ENCODE results near the gene OPCML.

Gene OPCML

GRCh38 chr11:132685174-132685611 lies 847.1 kb downstream of the OPCML start:
- no peak for DNase-seq

- DNase-seq, result no peak
These were observed 848.7 kb downstream of the OPCML start for GRCh38 chr11:132683602-132684001.

DNA sequence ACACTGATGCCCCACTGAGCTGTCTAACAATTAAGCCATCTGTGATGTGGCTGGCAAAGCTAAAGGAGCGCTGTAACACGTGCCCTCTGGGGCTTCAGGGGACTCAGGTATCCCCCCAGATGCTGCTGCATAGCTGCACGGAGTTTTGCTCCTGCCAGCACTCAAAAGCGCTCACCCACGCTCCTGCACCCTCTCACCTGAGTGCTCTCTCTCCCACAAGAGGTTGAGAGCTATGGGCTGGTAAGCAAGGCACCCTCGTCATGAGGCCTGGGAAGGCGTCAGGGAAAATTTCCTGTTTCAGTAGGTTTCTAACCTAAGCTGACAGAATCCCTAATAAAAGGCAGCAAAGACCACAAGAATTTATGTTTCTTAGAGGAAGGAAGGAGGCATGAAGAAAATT lies 850.3 kb downstream of the OPCML start:
- DNase-seq, result no peak

GRCh38 chr11:132680584-132680983 lies 851.7 kb downstream of the OPCML start:
- DNase-seq, result no peak

DNA sequence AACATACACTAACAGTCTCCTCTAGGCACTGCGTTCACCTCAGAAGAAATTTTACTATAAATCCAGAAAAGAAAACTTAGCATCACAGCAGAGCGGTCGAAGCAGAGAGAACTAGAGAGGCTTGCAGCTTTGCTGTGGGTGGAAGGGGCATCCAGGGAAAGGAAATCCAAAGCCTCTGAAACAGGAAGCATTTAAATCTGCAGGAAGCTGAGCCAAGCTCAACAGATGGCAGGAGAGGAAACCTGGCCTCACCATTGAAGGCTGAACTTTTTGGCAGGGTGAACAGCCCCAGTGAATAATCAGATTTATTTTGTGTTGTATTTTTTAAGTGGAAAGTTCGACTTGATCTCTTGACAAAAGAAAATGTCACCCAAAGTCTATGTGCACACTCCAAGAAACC lies 858.1 kb downstream of the OPCML start:
- no peak for DNase-seq

GRCh38 chr11:132671851-132672370 lies 860.4 kb downstream of the OPCML start:
- no peak for DNase-seq

DNA sequence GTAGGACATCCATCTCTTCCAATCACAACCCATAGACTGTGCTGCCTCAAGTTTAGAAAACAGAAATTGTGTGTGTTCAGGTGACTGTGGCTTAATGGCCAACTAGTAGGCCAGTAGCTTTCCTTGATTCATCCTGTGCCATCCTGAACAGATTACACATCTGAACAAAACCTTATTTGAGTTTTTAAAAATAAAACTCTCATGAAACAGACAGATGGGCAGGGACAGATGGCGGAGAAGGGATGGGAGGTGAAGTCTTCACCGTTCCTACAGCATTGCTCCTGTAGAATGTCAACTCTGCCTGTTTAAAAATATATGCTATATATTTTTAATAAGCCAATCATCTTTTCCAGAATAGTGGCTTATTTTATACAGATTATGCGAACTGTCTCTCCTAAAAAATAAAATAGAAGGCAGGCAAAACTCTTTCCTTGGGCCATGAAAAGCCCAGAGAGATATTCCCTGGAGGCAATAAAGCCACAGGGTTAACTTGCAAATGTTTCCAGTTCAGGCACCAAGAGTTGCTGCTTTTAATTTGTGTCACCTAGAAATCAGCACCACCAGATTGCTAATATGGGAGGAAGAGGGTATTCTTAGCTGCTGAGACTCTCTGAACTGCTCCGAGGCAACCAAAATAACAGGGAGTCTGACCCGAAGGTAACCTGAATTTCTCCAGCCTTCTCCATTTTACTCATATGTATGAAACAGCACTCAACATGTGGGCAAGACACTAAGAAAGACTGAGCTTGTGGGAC lies 861.2 kb downstream of the OPCML start:
- DNase-seq, result no peak

DNA sequence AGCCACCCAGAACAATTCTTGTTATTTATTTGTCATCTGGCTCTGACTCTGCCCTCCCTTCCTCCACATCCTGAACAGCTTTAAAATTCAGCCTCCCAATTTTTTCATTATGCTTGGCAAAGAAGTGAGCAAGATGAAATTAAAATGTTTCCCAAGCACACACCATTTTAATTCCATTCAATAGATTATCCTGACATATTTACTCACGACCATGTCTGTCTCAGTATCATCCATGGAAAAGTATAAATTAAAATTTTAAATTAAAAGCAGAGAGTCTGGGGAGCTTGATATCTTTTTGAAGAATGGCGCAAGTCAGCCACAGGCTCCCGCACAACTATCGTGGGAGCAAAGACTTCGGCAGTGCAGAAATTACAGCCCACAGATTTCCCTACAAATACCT lies 862.4 kb downstream of the OPCML start:
- DNase-seq, result no peak

DNA sequence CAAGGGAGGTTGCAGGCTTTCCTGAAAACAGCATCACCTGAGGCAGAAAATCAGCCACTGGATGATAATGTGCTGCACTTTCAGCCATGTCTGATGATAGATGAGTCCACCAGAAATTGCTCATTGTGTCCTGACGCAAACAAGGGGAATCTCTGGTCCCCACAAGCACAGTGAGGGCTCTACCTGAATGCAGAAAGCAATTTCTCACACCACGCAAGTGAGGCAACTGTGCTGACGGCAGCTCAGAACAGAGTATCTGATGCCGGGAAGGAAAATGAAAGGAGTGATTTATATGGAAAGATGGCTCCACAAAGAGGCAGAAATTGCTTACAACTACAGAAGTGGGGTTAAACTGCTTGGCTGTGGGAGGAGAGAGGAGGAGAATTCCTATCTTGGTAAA lies 867.1 kb downstream of the OPCML start:
- no peak for DNase-seq

DNA sequence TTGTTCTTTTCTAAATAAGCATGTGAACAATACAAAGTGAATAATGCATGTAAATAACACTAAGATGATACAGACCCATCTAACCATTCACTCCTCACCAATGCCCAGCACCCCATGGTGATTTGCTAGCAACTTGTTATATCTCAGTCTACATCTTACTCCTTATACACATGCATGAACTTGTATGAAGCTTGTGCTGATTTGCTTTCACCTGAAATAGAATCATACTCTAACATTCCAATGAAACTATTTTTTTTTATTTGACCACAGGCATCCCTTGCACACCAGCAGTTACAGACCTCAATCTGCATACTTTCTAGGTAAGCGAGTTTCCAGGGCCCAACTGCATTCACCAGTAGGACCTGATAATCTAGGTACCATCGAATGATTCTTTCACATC lies 873.6 kb downstream of the OPCML start:
- no peak for DNase-seq

DNA sequence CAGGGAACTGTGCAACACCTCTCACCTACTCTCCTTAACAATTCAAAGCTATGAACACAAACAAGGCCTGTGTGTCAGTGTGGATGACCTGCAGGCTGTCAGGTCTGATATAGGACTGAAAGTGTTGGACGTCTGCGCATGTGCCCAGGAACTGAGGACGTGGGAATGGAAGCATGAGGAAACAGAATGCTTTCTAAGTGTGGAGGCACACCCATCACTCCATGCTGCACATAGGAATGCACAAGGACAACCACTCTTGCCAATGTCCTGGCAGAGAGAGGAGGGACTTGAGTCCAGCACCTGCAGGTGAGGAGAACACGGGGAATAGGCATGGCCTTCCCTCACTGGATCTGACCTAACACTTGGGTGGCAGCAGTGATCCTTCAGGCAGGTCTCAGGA lies 874.3 kb downstream of the OPCML start:
- no peak for DNase-seq

- no peak for DNase-seq
These were observed 877.0 kb downstream of the OPCML start for GRCh38 chr11:132655187-132655855.

GRCh38 chr11:132653237-132653636 lies 879.1 kb downstream of the OPCML start:
- no peak for DNase-seq

GRCh38 chr11:132650969-132651720 lies 881.2 kb downstream of the OPCML start:
- no peak for DNase-seq

- DNase-seq, result no peak
These were observed 883.0 kb downstream of the OPCML start for GRCh38 chr11:132649277-132649676.

DNA sequence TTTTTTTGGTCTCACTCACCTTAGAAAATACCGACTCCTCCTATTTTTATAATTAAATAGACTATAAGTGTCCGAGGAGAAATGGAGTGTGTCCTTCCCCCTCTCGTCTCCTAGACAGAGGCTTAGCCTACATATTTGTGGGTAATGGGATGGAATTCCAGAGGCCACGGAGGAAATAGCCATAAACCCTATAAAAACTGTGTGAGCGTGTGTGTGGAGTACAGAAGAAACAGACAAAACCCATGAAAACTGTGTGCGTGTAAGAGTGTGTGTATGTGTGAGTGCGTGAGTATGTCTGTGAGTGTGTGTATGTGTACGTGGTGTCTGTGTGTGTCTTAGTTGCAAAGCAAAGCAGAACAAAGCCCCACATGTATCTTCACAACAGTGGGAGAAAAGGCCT lies 883.5 kb downstream of the OPCML start:
- no peak for DNase-seq

DNA sequence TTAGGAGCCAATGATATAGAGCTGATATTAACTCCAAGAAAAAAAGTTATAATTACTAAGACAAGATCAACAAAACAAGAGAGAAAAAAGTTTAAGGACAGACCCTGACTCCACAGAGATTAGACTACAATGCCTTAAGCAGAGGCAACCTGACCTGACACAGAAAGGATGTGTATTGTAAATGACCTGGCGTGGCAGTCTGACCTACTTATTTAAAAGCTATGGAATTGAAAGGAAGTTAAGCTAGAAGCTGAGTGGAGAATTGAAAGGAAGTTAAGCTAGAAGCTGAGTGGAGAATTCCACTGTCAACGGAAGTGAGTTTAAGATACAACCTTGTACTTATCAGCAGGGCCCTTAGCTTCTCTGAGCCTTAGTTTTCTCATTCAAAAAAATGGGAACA lies 885.4 kb downstream of the OPCML start:
- no peak for DNase-seq

DNA sequence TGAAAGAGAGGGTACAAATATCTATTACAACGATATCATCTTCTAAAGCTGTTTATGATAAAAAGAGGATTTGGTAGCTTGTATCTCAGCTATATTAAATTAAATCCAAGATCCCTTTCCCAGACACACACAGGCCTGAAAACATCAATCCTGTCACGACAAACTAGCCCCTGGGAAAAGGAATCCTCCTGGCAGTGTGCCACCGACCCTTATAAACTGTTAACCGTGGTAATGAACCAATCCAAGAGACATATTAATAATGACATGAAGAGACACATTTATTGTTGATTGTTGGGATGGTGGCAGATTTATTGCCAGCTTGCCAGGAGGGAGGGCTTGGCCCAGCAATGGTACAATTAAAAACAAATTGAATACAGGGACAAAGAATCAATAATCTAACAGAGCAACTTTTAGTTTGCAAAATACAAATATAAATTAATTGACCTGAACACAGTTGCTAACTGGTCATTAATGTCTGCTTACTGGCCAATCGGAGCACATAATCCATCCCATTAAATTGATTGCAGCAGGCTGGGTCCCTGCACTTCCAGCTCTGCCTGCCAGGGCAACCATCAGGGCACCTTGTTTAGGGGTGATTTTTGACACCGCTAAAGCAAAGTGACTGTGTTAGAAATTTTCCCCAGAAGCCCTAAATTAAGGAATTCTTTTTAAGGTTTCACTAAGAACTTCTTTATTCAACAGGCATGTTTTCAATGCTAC lies 887.6 kb downstream of the OPCML start:
- no peak for DNase-seq

GRCh38 chr11:132643239-132643638 lies 889.1 kb downstream of the OPCML start:
- DNase-seq, result no peak

- no peak for DNase-seq
These were observed 891.3 kb downstream of the OPCML start for GRCh38 chr11:132640952-132641351.

DNA sequence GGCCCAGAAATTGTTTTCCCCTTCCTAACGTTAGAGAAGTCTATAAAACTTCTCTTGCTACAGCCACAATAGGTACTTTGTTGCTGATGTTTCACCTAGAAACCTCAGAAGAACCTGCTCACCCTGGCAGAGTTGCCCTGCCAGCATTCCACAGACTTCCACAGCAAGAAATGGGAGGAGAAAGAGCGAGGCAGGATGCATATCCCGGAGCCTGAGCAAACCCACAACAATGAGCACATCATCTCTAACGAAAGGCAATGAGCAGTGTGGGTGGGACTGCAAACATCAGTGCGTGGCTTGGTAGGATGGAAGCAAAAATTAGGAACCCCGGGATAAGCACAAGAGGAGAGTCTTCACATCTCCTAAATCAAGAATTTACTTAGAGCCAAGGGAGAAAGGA lies 892.3 kb downstream of the OPCML start:
- DNase-seq, result no peak

DNA sequence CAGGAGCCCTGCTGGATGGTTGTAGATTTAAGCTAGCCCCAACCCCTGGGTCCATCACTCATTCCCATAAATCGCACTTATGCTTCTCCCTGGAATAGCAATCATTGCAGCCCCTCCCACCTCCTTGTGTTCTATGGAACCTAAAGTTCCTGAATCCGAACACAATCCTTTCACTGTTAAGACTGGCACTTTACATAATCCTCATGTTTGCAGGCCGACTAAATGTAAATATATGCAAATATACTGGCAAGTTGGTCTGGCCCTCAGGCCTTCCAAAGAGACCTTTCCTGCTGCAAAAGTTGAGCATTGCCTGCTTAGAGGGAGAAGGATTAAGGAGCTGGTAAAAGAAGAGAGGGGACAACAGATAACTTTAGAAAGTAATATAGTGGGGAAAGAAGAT lies 892.9 kb downstream of the OPCML start:
- no peak for DNase-seq

- no peak for DNase-seq
These were observed 893.9 kb downstream of the OPCML start for GRCh38 chr11:132638423-132638822.

Data from NCI-H446 (cell line).